Measurements from ENCODE around the gene DPYSL3. TPM values are rescaled to one million over a fixed set of nuclear protein-coding genes. Genes with fewer than 3 reads are reported as not detected.
"Not testable (repeated sequence)": the region's sequence is repeated elsewhere in the genome, so short reads cannot be mapped to it uniquely, and the experiment has no call there.

The DPYSL3 gene
- total RNA-seq, 1 experiment from 2014 or later, result 17.2 TPM

DNA sequence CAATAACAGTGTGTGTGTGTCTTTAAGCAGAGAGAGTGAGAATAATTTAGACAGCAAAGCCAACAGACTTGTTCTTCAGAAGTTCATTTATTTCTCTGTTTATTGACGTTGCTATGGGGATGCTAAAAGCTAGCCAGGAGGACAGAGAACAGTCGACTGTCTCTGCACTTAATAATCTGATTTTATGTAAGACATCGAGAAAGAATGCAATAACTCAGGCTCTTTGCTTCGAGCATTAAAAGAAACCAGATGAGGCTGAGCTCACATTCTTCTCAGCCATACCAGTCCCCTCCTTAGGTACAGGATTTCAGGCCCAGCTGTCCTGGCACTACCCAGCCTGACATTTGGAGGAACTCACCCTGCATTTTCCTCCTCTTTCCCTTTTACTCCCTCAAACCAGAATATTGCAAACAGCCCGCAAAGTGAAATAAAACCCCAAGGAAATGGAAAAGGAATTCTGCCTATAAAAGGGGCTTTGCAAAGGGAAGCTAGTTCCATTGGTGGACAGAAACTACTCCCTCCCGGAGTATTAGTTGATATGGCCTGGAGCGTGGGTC lies 44.5 kb upstream of the DPYSL3 start:
- H3K4me1 ChIP-seq (ENCODE audit: control insufficient read depth in 1 of 2, insufficient read depth in 2 of 2, low read length in 2 of 2), result no peaks in the 10 kb centered on the region
- H3K79me2 ChIP-seq (ENCODE audit: insufficient read depth, low read length), result no peaks in the 10 kb centered on the region
- H2AFZ ChIP-seq (ENCODE audit: low read depth, low read length, poor library complexity, severe bottlenecking), result no peak overlapping the region
- no peaks in the 10 kb centered on the region for H3K9me2 ChIP-seq (ENCODE audit: insufficient read depth)
- no peaks in the 10 kb centered on the region for H3K9me3 ChIP-seq (ENCODE audit: control insufficient read depth in 1 of 2, insufficient read depth in 1 of 2, low read depth in 1 of 2, low read length in 2 of 2)
- H3K27ac ChIP-seq (ENCODE audit: low read depth, low read length), result no peak overlapping the region
- ATAC-seq, result no peak
- H3K36me3 ChIP-seq (ENCODE audit: control insufficient read depth in 1 of 2, insufficient read depth in 2 of 2, low read length in 2 of 2), result no peaks in the 10 kb centered on the region
- POLR2A ChIA-PET, result no interaction called here
- 0 out of 2 replicates have a peak, but pooled peaks cover 7% of the 10 kb centered on the region for H3K27me3 ChIP-seq (ENCODE audit: insufficient read depth, low read length)
- no peak overlapping the region for H3K4me3 ChIP-seq (replicated peaks in 1 of 2; ENCODE audit: low read depth in 1 of 2, low read length in 2 of 2)
- no peaks in the 10 kb centered on the region for H4K20me1 ChIP-seq (ENCODE audit: insufficient read depth)
- RAD21 ChIA-PET (ENCODE audit: low non-redundant PET in 1 of 2, low total read pairs in 2 of 2, uncharacterized antibody in 2 of 2, unreplicated experiment in 2 of 2), result no interaction called here
- no TSS peak for BruUV-seq (replicated peaks)
- intact Hi-C loops (cut with micrococcal nuclease), result no loop called here
- DNase-seq (ENCODE audit: low read depth, low spot score), result no peak
- H3K4me2 ChIP-seq (ENCODE audit: low read length), result no peak overlapping the region
- no peak overlapping the region for H3K9ac ChIP-seq (ENCODE audit: low read length)
- no peak for TF ChIP-seq POLR2AphosphoS5 (IDR thresholded peaks at IDR 0.05; ENCODE audit: low read depth, low read length)
- TF ChIP-seq TCF7L2 (IDR thresholded peaks at IDR 0.05; ENCODE audit: borderline replicate concordance, extremely low read depth, insufficient read depth, insufficient read length), result no peak
- no peak for TF ChIP-seq SRF (IDR thresholded peaks at IDR 0.05; ENCODE audit: low read depth)
- TF ChIP-seq ZFX (IDR thresholded peaks at IDR 0.05), result no peak
- no peak for TF ChIP-seq FOSL1 (IDR thresholded peaks at IDR 0.05; ENCODE audit: low read depth)
- TF ChIP-seq MAX (IDR thresholded peaks at IDR 0.05), result no peak
- TF ChIP-seq, protein P1, sequence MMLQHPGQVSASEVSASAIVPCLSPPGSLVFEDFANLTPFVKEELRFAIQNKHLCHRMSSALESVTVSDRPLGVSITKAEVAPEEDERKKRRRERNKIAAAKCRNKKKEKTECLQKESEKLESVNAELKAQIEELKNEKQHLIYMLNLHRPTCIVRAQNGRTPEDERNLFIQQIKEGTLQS (IDR thresholded peaks at IDR 0.05), result no peak
- no peak for TF ChIP-seq YY1 (IDR thresholded peaks at IDR 0.05; ENCODE audit: extremely low read depth, insufficient replicate concordance, low read depth, low read length)
- TF ChIP-seq ZBTB33 (IDR thresholded peaks at IDR 0.05; ENCODE audit: extremely low read depth, insufficient replicate concordance, low read length), result no peak
- no peak for TF ChIP-seq ZNF274 (IDR thresholded peaks at IDR 0.05; ENCODE audit: low read depth, low read length)
- TF ChIP-seq POLR2A (IDR thresholded peaks at IDR 0.05; ENCODE audit: borderline replicate concordance, extremely low read depth, insufficient read depth, insufficient read length), result no peak
- TF ChIP-seq EZH2 (IDR thresholded peaks at IDR 0.05), result no peak
- TF ChIP-seq SIN3A (IDR thresholded peaks at IDR 0.05; ENCODE audit: low read depth), result no peak
- no peak for TF ChIP-seq RAD21 (IDR thresholded peaks at IDR 0.05; ENCODE audit: low read depth)
- no peak for TF ChIP-seq JUND (IDR thresholded peaks at IDR 0.05)
- TF ChIP-seq ELF1 (IDR thresholded peaks at IDR 0.05; ENCODE audit: borderline replicate concordance, low read depth), result no peak
- TF ChIP-seq EGR1 (IDR thresholded peaks at IDR 0.05; ENCODE audit: low read depth), result no peak
- TF ChIP-seq EZH2phosphoT487 (IDR thresholded peaks at IDR 0.05; ENCODE audit: borderline replicate concordance), result no peak
- no peak for TF ChIP-seq CBX3 (IDR thresholded peaks at IDR 0.05; ENCODE audit: low read depth)
- TF ChIP-seq SP1 (IDR thresholded peaks at IDR 0.05; ENCODE audit: low read depth), result no peak
- CTCF ChIA-PET, result interaction anchor here (0.6 kb wide), 1 partner anchor 35 kb away, joined by 3 read pairs; no protein-coding TSS in a partner anchor

DNA sequence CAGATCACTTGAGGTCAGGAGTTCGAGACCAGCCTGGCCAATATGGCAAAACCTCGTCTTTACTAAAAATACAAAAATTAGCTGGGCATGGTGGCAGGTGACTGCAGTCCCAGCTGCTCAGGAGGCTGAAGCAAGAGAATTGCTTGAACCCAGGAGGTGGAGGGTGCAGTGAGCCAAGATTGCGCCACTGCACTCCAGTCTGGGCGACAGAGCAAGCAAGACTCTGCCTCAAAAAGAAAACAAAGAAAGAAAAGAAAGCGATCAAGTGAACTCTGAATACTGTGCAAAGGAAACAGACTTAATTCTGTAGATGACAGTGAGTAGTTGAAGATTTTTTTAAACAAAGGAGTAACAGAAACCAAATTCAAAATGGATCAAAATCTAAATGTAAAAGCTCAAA lies 43.9 kb upstream of the DPYSL3 start:
- H3K9me3 ChIP-seq (ENCODE audit: control insufficient read depth in 1 of 2, insufficient read depth in 1 of 2, low read depth in 1 of 2, low read length in 2 of 2); H3K27ac ChIP-seq (ENCODE audit: low read depth, low read length); H2AFZ ChIP-seq (ENCODE audit: low read depth, low read length, poor library complexity, severe bottlenecking); H4K20me1 ChIP-seq (ENCODE audit: insufficient read depth); H3K9me2 ChIP-seq (ENCODE audit: insufficient read depth); H3K4me1 ChIP-seq (ENCODE audit: control insufficient read depth in 1 of 2, insufficient read depth in 2 of 2, low read length in 2 of 2); H3K4me2 ChIP-seq (ENCODE audit: low read length); ATAC-seq; H3K4me3 ChIP-seq (replicated peaks in 1 of 2; ENCODE audit: low read depth in 1 of 2, low read length in 2 of 2); intact Hi-C loops (cut with micrococcal nuclease); H3K9ac ChIP-seq (ENCODE audit: low read length); H3K36me3 ChIP-seq (ENCODE audit: control insufficient read depth in 1 of 2, insufficient read depth in 2 of 2, low read length in 2 of 2); POLR2A ChIA-PET; RAD21 ChIA-PET (ENCODE audit: low non-redundant PET in 1 of 2, low total read pairs in 2 of 2, uncharacterized antibody in 2 of 2, unreplicated experiment in 2 of 2); BruUV-seq (replicated peaks); DNase-seq (ENCODE audit: low read depth, low spot score); H3K79me2 ChIP-seq (ENCODE audit: insufficient read depth, low read length); H3K27me3 ChIP-seq (ENCODE audit: insufficient read depth, low read length): not testable (repeated sequence)
- CTCF ChIA-PET, result interaction anchor here (0.6 kb wide), 1 partner anchor 35 kb away, joined by 3 read pairs; no protein-coding TSS in a partner anchor
